GM21515 (cell line): ENCODE data around the gene TMEM120B.

Experiments
- ATAC-seq: cut with Tn5 transposase; IDR thresholded peaks from one replicate; pipeline ENCODE4 v1.9.1; 2021; ENCODE audit not compliant: unreplicated experiment

The TMEM120B gene

GRCh38 chr12:121830134-121830533, 117.6 kb downstream of the TMEM120B start:
- no peak for ATAC-seq

DNA sequence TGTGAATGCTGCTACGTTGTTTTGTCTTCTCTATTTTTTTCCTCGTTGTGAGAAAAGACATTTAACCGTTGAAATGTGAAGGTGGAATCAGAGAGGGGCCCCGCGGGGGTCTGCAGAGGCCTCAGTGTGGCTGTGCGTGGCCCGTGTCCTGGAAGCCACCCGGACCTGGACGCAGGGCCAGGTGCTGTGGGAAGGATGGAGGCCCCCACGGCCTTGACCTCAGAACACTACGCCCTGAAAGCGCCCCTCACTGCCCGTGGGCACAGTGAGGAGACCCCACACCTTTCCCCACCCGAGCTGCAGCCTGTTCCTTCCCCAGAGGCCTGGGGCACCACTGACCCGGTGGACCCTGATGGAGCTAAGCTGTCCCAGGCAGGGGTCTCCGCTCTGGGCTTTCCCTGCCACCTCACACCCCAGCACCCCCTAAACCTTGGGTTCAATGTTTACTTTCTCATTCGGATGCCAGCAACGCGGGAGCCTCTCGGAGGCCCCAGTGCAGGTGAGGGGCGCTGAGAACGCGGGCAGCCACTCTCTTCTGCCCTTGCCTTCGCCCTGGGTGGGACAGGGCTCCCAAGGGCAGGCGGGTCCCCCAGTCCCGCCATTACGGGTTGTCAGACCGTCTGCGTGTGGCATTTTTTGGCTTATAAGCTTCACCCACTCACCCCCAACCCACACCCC, 118.2 kb downstream of the TMEM120B start:
- ATAC-seq: no peak
